Nephron progenitor cell (in vitro differentiated cells): ENCODE measurements around the gene RAB29.

Experiments used
- DNase-seq: peaks from one replicate; pipeline ENCODE4 v3.0.0; 2021
- H3K27ac Mint-ChIP-seq: 2 replicates; pipeline ENCODE4 v1.8.0; 2021; ENCODE audit warnings: mild to moderate bottlenecking, moderate library complexity, mixed read lengths
- H3K27me3 Mint-ChIP-seq: 2 replicates; pipeline ENCODE4 v1.8.0; 2021; ENCODE audit warnings: mild to moderate bottlenecking, low read depth, mixed read lengths; ENCODE audit not compliant: poor library complexity
- H3K36me3 Mint-ChIP-seq: 2 replicates; pipeline ENCODE4 v1.8.0; 2021; ENCODE audit warnings: low read depth, mixed read lengths
- H3K4me1 Mint-ChIP-seq: 2 replicates; pipeline ENCODE4 v1.8.0; 2021; ENCODE audit warnings: mixed read lengths
- H3K4me3 Mint-ChIP-seq: 2 replicates; pipeline ENCODE4 v1.8.0; 2021; ENCODE audit warnings: mild to moderate bottlenecking, moderate library complexity, mixed read lengths
- H3K9me3 Mint-ChIP-seq: 2 replicates; pipeline ENCODE4 v1.8.0; 2021; ENCODE audit warnings: mild to moderate bottlenecking, moderate library complexity, mixed read lengths
- CTCF ChIP-seq: fragments of 200-600 bp; sonication (generic); IDR thresholded peaks from 2 replicates; pipeline ENCODE4 v1.5.0; 2021; ENCODE audit warnings: antibody characterized with exemption

Gene RAB29

DNA sequence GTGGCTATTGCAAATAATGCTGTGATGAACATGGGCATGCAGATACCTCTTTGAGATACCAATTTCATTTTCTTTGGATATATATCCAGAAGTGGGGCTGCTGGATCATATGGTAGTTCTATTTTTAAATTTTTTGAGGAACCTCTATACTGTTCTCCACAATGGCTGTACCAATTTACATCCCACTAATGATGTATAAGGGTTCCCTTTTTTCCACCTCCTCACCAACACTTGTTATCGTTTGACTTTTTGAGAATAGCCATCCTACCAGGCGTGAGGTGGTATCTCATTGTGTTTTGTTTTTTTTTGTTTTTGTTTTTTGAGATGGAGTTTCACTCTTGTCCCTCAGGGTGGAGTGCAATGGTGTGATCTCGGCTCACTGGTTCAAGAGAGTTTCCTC, 18.7 kb downstream of the RAB29 start:
- Mint-ChIP-seq H3K9me3 (peaks cover 4% of the 10 kb centered on the region), H3K4me3 (no peak overlapping the region), H3K27ac (no peak overlapping the region), H3K36me3 (no peaks in the 10 kb centered on the region), H3K4me1 (no peaks in the 10 kb centered on the region), H3K27me3 (peaks cover 41% of the 10 kb centered on the region)
- no peak for TF ChIP-seq CTCF
- DNase-seq: no peak

DNA sequence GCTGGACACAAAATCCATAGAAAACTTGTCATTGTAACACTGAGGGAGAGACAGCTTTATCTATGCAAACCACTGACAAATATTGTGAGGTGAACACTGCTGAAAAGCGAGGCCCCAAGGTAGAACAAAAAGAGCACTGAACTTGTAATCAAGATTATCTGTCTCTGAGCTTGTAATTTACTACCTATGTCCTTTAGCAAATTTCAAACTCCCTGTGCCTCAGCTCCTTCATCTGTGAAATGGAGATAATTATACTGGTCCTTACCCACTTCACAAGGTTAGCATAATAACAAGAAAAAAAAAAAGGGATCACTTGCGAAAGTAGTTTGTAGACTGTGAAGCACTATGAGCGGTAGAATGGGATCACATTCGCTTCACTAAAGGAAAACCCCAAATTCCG, 20.4 kb downstream of the RAB29 start:
- H3K27me3 Mint-ChIP-seq: peaks cover 40% of the 10 kb centered on the region
- no peaks in the 10 kb centered on the region for H3K4me1 Mint-ChIP-seq
- H3K4me3 Mint-ChIP-seq: no peak overlapping the region
- no peak for TF ChIP-seq CTCF
- no peak overlapping the region for H3K27ac Mint-ChIP-seq
- H3K9me3 Mint-ChIP-seq: peaks cover 9% of the 10 kb centered on the region
- no peaks in the 10 kb centered on the region for H3K36me3 Mint-ChIP-seq
- DNase-seq: no peak

DNA sequence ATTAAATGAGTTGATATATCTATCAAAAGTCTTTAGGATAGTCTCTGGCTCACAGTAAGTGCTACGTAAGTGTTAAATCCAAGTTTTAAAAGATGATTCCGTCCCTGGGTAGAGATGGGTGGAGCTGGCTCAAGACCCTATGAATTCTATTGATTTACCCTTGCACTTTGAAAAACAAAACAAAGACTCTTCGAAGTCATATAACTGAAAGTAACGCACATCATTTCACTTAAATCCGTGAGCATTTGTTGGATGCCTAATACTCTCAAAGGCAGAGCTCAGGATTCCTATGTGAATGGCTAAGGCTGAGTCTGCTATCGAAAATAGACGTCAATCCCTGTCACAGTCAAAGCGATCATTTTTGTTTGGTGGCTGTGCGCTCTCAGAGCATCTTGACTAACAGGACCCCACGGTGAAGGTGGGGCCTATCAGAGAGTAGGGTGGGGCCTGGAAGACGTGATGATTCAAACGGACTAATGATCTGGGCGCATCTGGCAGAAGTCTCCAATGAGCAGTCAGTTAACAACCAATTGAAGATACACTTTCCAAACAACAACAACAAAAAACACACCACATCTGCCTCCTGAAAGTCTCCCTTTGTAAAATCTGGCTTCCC, 24.1 kb downstream of the RAB29 start:
- H3K9me3 Mint-ChIP-seq: peaks cover 9% of the 10 kb centered on the region
- H3K36me3 Mint-ChIP-seq: peaks cover 5% of the 10 kb centered on the region
- H3K4me1 Mint-ChIP-seq: peaks cover 27% of the 10 kb centered on the region

DNA sequence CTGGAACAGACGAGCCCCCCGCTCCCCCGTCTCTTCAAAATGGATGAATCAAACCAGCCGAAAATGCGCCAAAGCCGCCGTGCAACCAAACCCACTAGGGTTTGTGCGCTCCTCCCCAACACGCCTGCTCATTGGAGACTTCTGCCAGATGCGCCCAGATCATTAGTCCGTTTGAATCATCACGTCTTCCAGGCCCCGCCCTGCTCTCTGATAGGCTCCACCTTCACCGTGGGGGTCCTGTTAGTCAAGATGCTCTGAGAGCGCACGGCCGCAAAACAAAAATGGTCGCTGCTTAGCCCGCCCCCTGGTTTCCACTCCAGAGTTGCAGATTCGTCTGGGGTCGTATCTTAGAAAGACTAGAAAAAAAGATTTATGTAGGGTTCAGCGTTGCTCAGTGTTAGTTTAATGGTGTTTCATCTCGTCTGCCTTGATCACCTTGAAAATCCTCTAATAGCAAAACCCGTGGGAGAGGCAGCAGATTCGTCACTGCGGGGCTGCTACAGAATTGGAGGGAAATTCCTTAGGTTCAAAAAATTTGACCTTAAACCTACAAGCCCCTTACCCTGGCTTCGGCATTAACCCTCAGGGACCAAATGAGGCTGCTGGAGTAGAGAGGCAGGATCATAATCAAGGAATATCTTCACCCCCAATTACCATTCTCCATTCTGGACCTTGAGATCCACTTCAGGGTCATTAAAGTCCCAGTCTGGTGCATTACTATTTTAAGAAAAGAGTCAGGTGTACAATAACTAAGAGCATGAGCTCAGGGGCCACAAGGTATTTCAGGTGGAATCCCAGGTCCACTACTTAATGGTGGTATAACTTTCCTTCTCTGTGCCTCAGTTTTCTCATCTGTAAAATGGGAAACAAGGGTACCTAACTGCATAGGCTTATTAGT, 24.9 kb downstream of the RAB29 start, which contains the start of gene NUCKS1:
Gene NUCKS1, minus strand, starts transcription at position 45 of the 898 bp plus-strand sequence. CDS start 209 bp downstream, outside the sequence.
- Mint-ChIP-seq H3K27ac (peak within 1 kb of the TSS; percentile 100), H3K36me3 (peaks cover 9% of the 10 kb centered on the region), H3K4me3 (peak within 1 kb of the TSS; percentile 99), H3K4me1 (peaks cover 29% of the 10 kb centered on the region), H3K27me3 (peaks cover 25% of the 10 kb centered on the region), H3K9me3 (peaks cover 9% of the 10 kb centered on the region)
- no peak for TF ChIP-seq CTCF
- peak; percentile 95 for DNase-seq

More for the DNA sequence above, 24.1 kb downstream of the RAB29 start:
- H3K27ac Mint-ChIP-seq: no peak overlapping the region
- H3K27me3 Mint-ChIP-seq: peaks cover 33% of the 10 kb centered on the region
- H3K4me3 Mint-ChIP-seq: peak overlapping the region; percentile 52
- no peak for TF ChIP-seq CTCF
- DNase-seq: no peak

- no peak for TF ChIP-seq CTCF
Measured at GRCh38 chr1:205749234-205750137, 25.8 kb downstream of the RAB29 start.

More at GRCh38 chr1:205749234-205750137, 25.8 kb downstream of the RAB29 start:
- Mint-ChIP-seq H3K9me3 (peaks cover 9% of the 10 kb centered on the region), H3K4me3 (peak overlapping the region; percentile 99), H3K4me1 (peaks cover 29% of the 10 kb centered on the region), H3K36me3 (peaks cover 15% of the 10 kb centered on the region), H3K27ac (peak overlapping the region; percentile 100), H3K27me3 (peaks cover 16% of the 10 kb centered on the region)
- peak; percentile 94 for DNase-seq
